ENCODE data around the gene ENDOV.

Gene ENDOV

DNA sequence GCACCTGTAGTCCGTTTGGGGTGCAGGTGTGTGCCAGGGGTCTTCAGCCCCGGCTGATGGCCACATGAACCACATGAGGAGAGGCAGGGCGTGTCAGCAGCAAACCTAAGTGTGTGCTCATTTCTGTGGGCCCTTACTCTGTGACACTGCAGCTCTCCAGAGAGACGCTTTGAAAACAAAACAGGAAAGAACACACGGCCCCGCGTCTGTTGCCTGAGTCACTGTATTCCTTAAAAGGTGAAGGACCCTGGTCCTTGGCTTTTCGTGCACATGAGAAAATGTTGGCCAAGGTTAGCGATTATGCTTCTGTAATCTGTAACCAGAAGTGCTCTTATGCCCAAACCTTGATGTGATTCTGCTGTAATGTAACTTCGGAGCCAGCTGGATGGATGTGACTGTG is 22.6 kb downstream of the ENDOV start:
- no peak overlapping the region for H3K4me3 ChIP-seq (ENCODE audit: control insufficient read depth, low read depth, low read length)
- DNase-seq (ENCODE audit: low read depth) = no peak
- TF ChIP-seq, protein P1, sequence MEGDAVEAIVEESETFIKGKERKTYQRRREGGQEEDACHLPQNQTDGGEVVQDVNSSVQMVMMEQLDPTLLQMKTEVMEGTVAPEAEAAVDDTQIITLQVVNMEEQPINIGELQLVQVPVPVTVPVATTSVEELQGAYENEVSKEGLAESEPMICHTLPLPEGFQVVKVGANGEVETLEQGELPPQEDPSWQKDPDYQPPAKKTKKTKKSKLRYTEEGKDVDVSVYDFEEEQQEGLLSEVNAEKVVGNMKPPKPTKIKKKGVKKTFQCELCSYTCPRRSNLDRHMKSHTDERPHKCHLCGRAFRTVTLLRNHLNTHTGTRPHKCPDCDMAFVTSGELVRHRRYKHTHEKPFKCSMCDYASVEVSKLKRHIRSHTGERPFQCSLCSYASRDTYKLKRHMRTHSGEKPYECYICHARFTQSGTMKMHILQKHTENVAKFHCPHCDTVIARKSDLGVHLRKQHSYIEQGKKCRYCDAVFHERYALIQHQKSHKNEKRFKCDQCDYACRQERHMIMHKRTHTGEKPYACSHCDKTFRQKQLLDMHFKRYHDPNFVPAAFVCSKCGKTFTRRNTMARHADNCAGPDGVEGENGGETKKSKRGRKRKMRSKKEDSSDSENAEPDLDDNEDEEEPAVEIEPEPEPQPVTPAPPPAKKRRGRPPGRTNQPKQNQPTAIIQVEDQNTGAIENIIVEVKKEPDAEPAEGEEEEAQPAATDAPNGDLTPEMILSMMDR (IDR thresholded peaks at IDR 0.05; ENCODE audit: control insufficient read depth, insufficient read depth, low read depth, low read length, missing control alignments) = no peak

DNA sequence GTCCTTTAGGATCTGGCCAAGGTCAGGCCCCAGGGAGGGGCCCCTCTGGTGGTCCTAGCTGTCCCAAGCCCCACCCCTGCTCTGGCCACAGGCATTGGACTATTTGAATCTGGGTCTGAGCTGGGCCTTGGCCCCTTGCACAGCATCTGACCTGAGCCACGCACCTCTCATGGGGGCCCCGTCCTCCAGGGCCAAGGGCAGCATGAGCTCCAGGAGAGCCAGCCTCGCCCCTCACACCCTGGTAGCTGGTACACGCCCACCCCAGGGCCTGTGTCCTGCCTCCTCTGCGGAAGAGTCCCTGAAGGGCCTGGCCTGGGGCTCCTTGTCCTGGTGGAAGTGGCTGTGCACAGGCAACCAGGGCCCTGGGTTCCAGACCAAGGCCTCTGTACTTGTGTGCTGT is 23.8 kb downstream of the ENDOV start:
- TF ChIP-seq, protein P1 (IDR thresholded peaks at IDR 0.05; ENCODE audit: control insufficient read depth, insufficient read depth, low read depth, low read length, missing control alignments) = no peak
- DNase-seq (ENCODE audit: low read depth) = no peak
- no peak overlapping the region for H3K4me3 ChIP-seq (ENCODE audit: control insufficient read depth, low read depth, low read length)

DNA sequence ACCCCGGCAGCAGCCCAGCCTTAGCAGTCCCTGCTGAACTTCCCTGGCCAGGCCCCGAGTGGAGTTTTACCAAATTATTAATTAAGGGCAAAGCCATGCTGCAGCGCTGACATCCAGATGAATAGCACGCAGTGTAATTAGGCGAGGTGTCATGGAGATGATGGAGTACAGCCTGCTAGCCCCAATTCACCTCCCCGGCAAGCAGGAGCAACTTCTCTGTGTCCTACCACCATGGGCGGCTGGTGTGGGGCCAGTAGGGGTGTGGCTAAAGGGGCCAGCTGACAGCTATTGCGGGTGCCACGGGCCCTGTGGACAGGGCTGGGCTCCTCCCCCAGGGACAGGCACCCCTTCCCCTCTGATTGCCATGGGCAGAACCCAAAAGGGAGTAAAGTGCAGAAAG is 24.5 kb downstream of the ENDOV start:
- H3K4me3 ChIP-seq (ENCODE audit: control insufficient read depth, low read depth, low read length) = no peak overlapping the region
- TF ChIP-seq, protein P1 (IDR thresholded peaks at IDR 0.05; ENCODE audit: control insufficient read depth, insufficient read depth, low read depth, low read length, missing control alignments) = no peak
- no peak for DNase-seq (ENCODE audit: low read depth)

DNA sequence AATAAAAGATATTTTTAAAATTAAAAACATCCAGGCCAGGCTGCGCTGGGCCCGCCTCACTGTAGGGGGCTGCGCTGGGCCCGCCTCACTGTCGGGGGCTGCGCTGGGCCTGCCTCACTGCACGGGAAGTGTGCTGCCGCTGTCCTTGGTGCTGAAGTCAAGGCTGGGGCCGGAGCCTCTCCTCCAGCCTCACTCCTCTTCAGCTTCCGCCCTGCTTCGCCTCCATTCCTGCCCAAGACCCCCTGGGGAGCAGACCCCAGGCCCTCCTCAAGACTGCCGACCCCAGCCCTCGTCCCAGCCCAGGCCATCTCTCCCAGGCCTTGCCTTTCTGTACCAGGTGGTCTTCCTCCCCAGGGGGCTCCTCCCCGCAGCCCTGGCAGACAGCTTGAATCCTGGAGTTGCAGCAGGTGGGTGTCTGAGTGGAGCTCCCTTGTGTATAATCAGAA is 26.2 kb downstream of the ENDOV start:
- no peak overlapping the region for H3K4me3 ChIP-seq (ENCODE audit: control insufficient read depth, low read depth, low read length)
- TF ChIP-seq, protein P1 (IDR thresholded peaks at IDR 0.05; ENCODE audit: control insufficient read depth, insufficient read depth, low read depth, low read length, missing control alignments) = no peak
- DNase-seq (ENCODE audit: low read depth) = no peak

DNA sequence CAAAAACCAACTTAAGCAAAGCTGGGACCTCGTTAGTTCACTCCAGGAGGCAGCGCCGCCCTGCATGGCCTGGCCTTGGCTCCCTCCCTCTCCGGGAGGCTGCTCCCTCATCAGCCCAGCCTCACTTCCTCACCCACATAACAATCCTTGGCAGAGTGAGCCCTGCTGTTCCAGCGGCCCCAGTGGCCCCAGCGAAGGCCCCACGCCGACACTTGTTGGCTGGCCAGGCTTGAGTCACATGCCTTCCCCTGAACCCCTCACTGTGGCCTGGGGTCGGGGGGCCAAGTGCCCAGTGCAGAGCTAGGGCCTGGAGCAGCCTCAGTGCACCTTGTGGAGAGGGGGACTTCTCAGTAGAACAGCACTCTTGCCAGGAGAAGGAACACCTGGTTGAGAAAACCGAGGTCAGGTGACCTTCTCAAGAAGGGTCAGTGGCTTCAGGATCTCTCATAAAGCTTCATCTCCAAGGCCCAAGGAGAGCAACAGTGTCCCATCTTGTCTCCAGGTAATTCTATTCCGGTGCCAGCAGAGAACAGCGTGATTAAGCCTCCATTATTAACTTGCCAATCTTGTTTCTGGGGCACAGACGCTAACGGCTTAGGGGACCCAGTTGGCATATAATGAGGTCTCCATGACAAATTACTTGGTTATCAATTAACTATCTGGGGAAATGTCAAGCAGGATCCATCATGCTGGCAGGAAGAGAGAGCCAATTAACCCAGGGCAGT is 26.8 kb downstream of the ENDOV start:
- H3K4me3 ChIP-seq (ENCODE audit: control insufficient read depth, low read depth, low read length) = no peak overlapping the region
- TF ChIP-seq, protein P1 (IDR thresholded peaks at IDR 0.05; ENCODE audit: control insufficient read depth, insufficient read depth, low read depth, low read length, missing control alignments) = no peak
- DNase-seq (ENCODE audit: low read depth) = no peak

DNA sequence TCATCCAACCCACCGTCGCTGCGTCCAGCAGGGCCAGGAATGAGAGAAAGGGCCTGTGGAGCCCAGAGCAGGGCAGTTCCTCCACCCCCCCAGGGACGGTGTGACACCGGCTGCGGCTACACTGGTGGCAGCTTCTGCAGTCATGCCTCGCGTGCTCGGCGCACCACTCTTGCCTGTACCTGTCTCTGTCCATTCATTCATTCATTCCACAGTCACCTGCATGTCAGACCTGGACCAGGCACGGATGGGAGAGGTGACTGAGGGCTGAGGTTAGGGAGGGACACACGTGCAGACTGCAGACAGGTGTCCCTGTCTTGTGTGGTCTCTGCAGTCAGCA is 27.3 kb downstream of the ENDOV start:
- DNase-seq (ENCODE audit: low read depth) = no peak
- H3K4me3 ChIP-seq (ENCODE audit: control insufficient read depth, low read depth, low read length) = no peak overlapping the region
- TF ChIP-seq, protein P1 (IDR thresholded peaks at IDR 0.05; ENCODE audit: control insufficient read depth, insufficient read depth, low read depth, low read length, missing control alignments) = no peak

Measured in AG09309 (cell line).